ENCODE data around the gene ZDHHC17. TPM values are rescaled to one million over a fixed set of nuclear protein-coding genes. Genes with fewer than 3 reads are reported as not detected.

Gene ZDHHC17
- total RNA-seq, 1 experiment from 2014 or later, result 26.3 TPM

- in situ Hi-C loops (cut with HindIII; ENCODE audit: low pct_unique_long_range_greater_than_20kb, low sequenced_read_pairs) (no loop called here), intact Hi-C loops (cut with micrococcal nuclease; ENCODE audit: unreplicated experiment) (no loop called here)
- H3K9me3 ChIP-seq (ENCODE audit: control insufficient read depth, insufficient read depth, low read depth, low read length), result no peaks in the 10 kb centered on the region
- TF ChIP-seq POLR2AphosphoS5 (IDR thresholded peaks at IDR 0.05; ENCODE audit: low read depth, low read length) (no peak), REST (IDR thresholded peaks at IDR 0.05; ENCODE audit: insufficient read depth in 1 of 2, low read depth in 2 of 2, low read length in 1 of 2) (no peak), TCF7L2 (IDR thresholded peaks at IDR 0.05; ENCODE audit: low read depth, low read length) (no peak), CTCF (IDR thresholded peaks at IDR 0.05) (no peak), SIN3A (IDR thresholded peaks at IDR 0.05; ENCODE audit: borderline replicate concordance, insufficient read depth, low read depth, low read length) (no peak)
- H3K27me3 ChIP-seq (ENCODE audit: control insufficient read depth, insufficient read depth, low read length), result no peaks in the 10 kb centered on the region
- POLR2A ChIA-PET, result interaction anchor here (0.7 kb wide), 1 partner anchor 75 kb away, joined by 3 read pairs; no protein-coding TSS in a partner anchor
- no TSS peak for BruUV-seq (replicated peaks)
- CTCF ChIA-PET, result no interaction called here
- ATAC-seq, result no peak
- DNase-seq (ENCODE audit: low read depth, low spot score), result no peak
- H3K4me1 ChIP-seq (ENCODE audit: control insufficient read depth, insufficient read depth, low read length), result no peaks in the 10 kb centered on the region
- H3K36me3 ChIP-seq (ENCODE audit: control insufficient read depth, insufficient read depth, low read length), result no peaks in the 10 kb centered on the region
- H3K4me3 ChIP-seq (ENCODE audit: low read depth in 2 of 2, low read length in 2 of 2), result no peak overlapping the region
- H3K27ac ChIP-seq (ENCODE audit: low read length), result no peak overlapping the region
These were observed 102.2 kb downstream of the ZDHHC17 start for GRCh38 chr12:76866151-76866567.

GRCh38 chr12:76866726-76867125 lies 102.8 kb downstream of the ZDHHC17 start:
- BruUV-seq (replicated peaks), result no TSS peak
- no peak overlapping the region for H3K27ac ChIP-seq (ENCODE audit: low read length)
- POLR2A ChIA-PET, result no interaction called here
- no peaks in the 10 kb centered on the region for H3K36me3 ChIP-seq (ENCODE audit: control insufficient read depth, insufficient read depth, low read length)
- CTCF ChIA-PET, result no interaction called here
- ATAC-seq (no peak), DNase-seq (ENCODE audit: low read depth, low spot score) (no peak)
- intact Hi-C loops (cut with micrococcal nuclease; ENCODE audit: unreplicated experiment) (no loop called here), in situ Hi-C loops (cut with HindIII; ENCODE audit: low pct_unique_long_range_greater_than_20kb, low sequenced_read_pairs) (no loop called here)
- no peaks in the 10 kb centered on the region for H3K9me3 ChIP-seq (ENCODE audit: control insufficient read depth, insufficient read depth, low read depth, low read length)
- no peaks in the 10 kb centered on the region for H3K4me1 ChIP-seq (ENCODE audit: control insufficient read depth, insufficient read depth, low read length)
- no peak overlapping the region for H3K4me3 ChIP-seq (ENCODE audit: low read depth in 2 of 2, low read length in 2 of 2)
- no peaks in the 10 kb centered on the region for H3K27me3 ChIP-seq (ENCODE audit: control insufficient read depth, insufficient read depth, low read length)
- TF ChIP-seq POLR2AphosphoS5 (IDR thresholded peaks at IDR 0.05; ENCODE audit: low read depth, low read length) (no peak), REST (IDR thresholded peaks at IDR 0.05; ENCODE audit: insufficient read depth in 1 of 2, low read depth in 2 of 2, low read length in 1 of 2) (no peak), SIN3A (IDR thresholded peaks at IDR 0.05; ENCODE audit: borderline replicate concordance, insufficient read depth, low read depth, low read length) (no peak), TCF7L2 (IDR thresholded peaks at IDR 0.05; ENCODE audit: low read depth, low read length) (no peak), CTCF (IDR thresholded peaks at IDR 0.05) (no peak)

Data from Panc1 (cell line).